ENCODE measurements around the gene CASTOR1.

Gene CASTOR1

DNA sequence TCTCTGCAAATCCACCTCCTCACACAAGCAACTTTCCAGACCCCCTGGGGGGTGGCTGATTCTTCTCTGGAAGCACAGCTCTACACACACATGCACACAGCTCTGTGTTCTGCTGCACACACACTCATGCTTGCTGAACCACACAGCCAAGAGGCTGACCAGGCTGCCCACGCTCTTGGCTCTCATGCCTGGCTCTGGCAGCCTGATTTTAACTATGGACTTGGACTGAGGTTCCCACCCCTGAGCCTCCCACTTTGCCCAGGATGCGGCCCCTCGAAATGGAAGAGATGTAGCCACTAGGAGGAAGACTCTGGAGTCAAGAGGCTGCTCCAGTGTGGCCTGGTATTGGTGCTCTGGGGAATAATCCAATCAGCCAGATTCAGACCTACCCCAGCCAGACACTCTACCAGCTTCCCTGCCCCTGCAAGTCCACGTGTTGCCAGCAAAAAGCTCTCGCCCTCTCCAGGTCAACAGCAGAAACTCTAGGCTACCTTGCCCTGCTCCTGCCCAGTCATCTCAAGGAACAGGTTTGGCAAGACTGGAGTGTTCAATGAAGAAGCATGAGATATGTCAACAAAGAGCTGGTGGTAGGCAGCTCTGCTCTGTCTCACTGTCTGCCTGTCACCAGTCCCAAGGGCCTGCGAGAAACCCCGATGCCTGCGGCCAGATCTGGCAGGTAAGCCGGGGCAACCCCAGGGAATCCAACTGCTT is 8.8 kb upstream of the CASTOR1 start:
- no peak for DNase-seq (ENCODE audit: low read depth)

DNA sequence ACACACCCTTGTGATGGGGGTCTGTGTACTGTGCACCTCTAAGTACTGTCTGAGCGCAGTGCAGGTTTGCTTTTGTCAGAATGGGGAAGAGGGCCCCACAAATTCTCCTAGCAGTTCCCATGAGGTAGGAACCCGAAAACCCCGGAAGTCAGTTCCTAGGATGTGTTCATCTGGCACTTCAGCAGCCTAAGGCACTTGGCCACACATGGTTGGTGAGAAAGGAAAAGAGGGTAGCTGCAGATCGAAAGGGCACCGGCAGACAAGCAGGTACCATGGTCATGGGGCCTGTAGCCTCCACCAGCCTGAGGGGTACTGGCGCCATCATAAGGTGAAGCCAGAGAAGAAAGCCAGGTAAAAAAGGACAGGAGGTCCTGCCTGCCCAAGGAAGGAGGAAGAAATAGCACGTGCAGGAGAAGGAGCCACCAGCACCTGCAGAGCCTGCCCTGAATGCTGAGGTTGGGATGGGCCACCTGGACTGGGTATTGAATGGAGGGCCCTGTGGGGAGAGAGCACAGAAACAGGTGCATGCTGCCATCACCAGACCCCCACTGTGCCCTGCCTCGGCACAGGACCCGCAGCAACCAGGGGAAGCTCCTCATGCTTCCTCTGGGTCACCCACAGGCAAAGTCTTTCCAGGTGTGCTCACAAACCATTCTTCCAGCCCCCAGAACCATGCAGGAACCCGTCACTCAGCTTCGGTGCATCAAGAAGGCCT is 8.1 kb upstream of the CASTOR1 start:
- no peak for DNase-seq (ENCODE audit: low read depth)

DNA sequence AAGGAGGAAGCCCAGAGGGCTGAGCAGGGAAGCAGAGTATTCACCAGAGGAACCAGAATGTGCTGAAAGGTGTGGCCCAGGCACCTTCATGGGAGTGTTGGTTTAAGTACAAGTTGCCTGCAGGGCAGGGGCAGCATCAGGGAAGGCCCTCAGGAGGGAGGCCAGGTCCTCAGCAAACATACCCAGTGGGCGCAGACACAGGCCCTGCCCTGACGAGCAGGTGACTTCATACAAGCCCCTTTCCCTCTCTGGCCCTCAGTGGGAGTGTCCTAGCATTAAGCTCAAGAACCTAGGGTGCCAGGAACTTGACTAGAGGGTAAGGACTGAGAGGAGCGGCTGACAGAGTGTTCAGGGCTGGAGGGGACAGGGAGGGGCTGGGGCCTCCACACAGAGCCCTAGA is 7.5 kb upstream of the CASTOR1 start:
- DNase-seq (ENCODE audit: low read depth): no peak

DNA sequence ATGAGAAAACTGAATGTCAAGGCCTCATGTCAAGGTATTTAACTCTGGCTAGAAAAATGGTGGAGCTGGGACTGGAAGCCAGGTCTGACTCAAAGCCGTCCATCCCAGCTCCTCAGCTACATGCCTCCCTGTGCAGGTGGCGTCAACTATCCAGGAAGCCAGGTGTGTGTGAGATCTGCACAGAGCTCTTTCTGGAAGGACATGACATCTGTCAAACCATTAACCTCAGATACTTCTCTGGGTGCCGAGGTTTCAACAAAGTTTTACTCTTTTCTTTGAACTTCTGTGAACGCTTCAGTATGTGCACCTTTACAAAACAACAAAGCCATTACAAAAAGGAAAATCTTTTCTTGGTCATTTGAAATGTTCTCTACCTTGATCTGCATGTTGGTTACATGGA is 7.0 kb upstream of the CASTOR1 start:
- no peak for DNase-seq (ENCODE audit: low read depth)

DNA sequence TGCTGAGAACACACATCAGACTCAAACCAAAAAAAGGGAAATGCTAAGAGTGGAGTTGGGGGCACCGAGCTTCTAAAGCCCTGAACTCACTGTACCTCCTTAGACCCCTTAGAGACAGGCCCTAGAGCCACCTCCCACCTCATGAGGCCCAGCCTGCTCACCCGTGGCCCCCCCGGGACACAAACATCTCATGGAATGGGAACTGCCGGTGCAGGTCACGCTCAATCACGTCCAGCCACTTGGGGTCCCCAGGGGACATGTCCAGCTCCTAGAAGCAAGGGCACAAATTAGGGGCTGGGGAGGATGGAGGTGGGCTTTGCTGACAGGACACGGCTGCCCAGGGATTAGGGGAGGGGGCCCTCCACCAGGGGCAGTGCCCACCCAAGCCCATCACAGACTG is 6.3 kb upstream of the CASTOR1 start:
- DNase-seq (ENCODE audit: low read depth): no peak

DNA sequence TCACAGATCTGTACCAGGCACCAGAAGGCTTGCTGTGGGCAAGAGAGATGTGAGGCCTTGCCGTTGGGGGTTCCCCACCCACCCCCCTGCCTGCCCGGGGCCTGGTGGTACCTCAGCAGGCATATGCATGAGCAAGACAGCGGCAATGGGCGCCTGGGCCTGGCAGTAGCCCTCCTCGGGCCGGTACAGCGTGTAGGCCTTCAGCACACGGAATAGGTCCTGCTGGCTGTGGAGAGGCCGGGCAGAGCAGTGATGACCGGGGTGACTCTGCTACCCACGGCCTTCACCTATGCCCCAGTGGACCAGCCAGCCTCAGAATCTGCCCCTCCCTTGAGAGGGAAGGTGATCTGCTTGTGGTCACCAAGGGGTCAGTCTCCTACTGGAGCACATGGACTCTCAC is 5.5 kb upstream of the CASTOR1 start:
- DNase-seq (ENCODE audit: low read depth): no peak

DNA sequence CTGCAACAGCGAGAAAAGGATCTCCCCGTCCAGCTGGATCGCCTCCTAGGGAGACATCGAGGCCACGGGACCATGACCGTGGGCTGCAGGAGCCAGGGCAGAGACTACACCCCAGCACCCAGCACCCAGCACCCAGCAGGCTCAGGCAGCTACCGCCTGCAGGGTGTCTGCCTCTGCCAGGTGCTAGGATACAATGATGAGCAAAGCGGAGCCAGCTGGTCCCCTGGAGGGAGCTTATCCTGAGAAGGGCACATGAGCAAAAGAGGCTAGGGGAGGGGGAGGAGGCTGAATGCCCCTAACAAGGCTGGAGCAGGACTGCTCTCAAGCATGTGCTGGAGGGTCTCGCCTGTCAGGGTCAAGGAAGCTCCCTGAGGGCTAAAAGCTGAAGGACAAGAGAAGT is 4.8 kb upstream of the CASTOR1 start:
- DNase-seq (ENCODE audit: low read depth): no peak

DNA sequence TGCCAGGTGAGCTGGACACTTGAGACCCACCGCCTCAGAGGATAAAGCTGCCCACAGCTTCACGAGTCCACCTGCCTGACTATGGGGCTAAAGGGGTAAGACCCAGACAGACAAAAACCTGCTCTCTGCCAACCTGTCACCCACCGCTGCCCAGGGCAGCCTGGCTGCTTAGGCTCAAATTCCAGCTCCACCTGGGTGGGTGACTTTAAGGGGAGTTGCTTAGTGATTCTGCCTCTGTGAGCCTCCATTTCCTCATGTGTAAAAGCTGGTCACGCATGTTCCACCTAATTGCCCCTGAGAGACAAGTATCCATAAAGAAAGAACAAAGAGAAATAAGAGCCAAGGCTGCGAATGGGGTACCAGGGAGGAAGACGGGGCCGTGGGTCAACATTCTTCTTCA is 3.7 kb upstream of the CASTOR1 start:
- DNase-seq (ENCODE audit: low read depth): no peak

DNA sequence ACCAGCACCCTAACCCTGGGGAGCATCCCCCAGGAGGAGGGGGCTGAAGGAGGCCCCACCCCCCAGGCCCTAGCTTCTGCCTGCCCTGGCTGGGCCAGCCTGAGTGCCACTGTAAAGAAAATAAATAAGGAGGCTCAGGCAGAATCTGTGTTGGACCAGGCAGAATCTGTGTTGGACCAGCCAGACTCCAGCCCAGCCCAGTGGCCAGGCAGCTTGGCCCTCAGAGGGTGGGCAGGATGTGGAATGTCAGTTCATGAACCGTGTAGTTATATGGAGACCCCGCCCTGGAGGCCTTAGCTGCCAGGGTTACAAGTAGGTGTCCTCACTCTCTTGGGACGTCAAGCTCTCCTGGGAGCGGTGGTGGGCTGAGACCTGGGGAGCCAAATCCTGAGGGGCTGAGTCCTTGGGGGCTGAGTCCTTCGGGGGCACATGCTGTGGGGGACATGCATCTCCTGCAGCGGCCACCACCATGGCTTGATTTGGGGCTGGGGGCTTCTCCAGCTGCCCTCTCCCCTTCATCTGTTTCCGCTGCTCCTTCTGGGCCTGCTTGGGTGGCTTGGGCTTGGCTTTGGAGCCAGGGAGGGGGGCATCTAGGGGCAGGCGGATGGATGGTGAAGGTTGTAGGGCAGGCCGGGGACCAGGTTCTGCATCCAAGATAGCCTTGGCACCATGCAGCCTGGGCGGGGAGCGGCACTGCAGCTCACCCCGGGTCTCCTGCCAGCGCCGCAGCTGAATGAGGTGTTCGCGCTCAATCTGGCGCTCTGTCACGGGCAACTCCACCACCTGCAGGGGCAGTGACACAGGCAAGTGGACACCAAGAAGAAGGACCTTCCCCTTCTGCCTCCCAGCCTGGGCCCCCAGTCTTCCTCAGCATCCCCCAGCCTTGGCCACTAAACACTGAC is 3.0 kb upstream of the CASTOR1 start:
- DNase-seq (ENCODE audit: low read depth): no peak

DNA sequence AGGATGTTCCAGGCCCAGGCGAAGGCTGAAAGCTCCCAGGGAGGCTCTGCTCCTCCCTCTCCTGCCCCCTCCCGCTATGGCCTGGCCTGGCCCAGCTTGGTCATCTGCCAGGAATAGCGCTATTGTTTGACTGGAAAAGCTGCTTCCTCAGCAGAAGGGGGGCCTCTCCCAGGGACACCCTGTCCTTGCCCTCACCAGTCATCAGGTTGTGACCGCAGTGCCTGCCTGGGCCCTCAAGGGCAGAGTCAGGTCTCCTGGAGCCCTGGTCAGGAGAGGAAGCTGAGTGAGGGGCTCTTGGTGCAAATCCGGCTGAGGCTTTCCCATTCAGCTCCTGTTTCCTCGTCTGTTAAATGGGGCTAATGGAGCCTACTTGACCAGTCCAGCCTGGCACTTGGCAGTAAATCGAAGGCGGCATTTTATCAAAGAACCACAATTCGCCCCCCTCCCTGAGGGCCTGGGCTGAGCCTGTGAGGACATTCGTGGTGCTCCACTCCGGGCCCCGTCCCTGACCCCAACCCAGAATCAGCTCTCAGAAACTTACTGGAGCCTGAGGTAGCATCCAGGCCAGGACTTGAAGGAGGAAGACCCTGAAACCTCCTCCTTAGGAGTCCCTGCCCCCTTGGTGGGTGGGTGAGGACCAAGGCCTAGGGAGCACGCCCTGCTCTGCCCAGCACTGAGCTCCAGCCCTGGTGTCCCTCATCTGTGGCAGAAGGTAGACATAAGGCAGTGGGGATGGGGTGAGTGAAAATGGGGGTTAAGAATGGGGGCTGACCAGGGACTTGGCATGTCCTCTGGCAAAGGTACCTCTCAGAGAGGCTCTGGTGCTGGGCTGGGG is 2.0 kb upstream of the CASTOR1 start:
- DNase-seq (ENCODE audit: low read depth): no peak

DNA sequence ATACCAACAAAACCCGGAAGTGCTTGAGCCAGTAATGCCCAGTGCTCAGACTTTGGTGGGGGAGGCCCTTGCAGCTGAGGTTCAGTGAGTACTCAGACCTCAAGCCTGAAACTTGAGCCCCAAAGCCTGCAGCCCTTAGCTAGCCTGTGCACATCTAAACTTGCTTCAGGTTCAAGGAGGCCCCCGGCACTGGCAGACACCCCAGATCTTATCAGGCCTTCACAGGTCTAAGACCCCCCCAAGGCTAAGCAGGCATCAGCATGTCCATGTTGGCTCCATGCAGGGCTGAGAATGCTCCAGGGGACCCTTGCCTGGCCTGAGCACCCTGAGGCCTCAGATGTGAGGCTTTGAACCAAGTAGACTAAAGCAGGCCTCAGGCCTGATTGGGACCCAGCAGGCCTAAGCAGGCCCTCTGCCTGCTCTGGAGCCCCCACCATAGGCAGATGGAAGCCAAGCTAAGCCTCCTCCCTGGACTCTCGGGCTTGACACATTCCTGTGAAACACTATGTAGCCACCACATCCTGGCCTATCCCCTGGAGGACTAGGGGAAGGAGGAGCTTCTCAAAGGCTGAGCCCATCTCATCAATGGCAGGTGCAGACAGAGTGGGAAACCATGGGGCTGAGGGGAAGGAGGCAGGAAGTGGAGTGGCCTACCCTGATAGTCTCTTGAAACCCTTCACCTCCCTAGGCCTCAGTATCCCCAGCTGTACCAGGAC is 1.2 kb upstream of the CASTOR1 start:
- no peak for DNase-seq (ENCODE audit: low read depth)

DNA sequence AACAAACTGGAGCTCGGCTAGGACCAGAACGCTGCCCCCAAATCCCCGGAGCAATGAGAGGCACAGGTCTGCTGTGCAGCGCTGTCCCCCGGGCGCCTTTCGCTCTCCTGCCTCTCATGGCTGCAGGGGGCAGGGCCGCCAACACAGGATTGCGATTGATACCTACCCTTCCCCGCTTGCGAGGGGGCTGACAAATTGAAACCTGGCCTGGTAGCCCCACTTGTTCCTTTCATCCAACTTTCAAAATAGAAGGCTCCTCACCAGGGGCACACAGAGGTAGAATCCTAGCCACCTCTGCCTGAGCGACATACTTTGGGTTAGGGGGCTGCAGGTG is 642 bp upstream of the CASTOR1 start:
- no peak for DNase-seq (ENCODE audit: low read depth)

DNA sequence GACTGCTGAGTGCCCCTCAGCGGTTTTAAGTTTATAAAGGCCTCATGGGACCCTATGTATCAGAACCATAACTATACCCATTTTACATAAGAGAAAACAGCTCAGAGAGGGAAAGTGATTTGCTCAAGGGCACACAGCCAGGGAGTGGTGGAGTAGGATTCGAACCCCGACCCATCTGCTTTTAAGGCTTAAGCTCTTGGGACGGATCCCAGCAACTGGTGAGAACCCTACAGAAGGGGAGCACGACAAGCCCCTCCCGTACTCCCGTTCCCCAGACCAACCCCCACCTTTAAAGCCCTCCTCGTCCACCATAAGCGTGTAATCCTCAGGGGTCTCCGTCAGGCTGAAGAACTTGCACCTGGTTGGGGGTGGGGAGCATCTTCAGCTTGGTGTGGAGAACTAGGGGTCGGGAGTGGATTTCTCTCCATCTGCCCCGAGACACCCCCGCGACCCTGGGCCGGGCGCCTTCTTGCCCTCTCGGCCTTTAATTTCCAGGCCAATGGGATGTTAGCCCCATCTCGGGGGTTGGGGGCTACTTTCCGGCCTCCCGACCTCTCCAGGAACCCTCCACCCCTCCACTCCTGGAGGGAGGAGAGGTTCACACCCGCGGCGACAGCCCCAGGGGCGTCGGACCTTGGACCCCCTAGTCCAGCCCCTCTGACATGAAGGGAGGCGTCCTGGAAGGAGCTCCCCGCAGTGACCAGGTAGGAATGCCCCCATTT is 725 bp downstream of the CASTOR1 start:
- no peak for DNase-seq (ENCODE audit: low read depth)

DNA sequence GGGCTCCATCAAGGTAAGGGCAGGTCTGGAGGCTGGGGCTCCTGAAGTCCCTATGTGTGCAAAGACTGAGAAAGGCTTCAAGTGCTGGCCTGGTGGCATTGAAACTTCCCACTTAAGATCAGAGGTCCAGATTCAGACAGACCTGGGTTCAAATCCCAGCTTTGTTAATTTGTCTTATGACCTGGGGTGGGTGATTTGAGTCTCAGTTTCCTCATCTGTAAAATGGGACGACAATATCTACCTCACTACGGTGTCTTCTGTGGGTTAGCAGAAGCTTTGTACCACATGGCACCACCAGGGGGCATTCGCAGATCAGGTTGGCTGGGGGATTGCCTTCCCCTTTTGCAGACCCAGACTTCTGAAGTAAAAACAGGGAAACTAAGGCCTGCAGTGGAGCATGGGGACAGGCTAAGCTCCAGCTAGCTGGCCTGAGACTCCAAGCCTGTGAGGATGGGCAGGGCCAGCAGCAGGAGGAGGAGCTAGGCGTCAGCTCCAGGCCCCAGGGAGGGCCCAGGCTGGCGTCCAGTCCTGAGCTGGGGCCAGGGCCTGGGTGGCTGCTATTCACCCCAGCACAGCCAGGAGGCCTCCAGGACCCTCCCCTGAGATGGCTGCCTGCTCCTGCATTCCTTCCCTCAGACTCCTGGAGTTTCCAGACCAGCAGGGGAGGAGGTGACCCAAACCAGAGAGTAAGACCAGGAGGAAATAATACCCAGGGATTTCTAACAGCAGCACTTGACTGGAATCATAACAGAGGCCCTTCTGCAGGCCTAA is 1.5 kb downstream of the CASTOR1 start:
- no peak for DNase-seq (ENCODE audit: low read depth)

DNA sequence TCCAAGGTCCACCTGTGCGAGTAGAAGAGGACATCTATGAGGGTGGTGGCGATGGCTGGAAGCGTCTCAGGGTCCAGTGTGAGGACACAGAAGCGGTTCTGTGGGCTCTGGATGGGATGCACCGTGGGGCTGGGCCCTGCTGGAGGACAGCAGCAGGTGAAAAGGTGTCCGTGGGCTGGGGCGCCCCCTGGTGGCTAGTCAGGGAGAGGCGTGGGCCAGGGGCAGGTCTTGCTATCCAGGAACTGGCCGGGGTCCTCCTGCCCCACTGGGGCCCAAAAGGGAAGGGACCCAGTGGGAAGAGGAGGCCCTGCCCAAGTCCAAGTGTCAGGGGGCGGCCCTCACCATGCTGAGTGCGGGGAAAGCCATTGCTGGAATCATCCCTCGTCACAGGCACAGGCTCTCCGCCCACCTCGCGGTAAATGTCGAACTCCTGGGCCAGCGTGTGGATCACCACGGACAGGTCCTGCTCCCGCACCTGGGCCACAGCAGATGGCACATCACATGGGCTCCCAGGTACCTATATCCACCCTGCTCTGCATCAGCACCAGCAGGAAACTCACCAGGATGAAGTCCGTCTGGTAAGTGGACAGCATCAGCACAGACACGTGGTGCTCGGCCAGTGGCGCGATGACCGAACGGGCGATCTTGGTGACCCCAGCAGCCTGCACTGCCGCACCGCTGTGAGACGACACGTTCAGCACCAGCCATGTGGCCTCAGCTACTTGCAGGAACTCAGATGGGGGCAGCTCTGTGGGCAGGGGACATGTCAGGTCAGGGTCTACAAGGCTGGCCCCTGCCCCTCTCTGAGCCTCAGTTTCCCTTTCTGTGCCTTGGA is 2.3 kb downstream of the CASTOR1 start:
- DNase-seq (ENCODE audit: low read depth): no peak

DNA sequence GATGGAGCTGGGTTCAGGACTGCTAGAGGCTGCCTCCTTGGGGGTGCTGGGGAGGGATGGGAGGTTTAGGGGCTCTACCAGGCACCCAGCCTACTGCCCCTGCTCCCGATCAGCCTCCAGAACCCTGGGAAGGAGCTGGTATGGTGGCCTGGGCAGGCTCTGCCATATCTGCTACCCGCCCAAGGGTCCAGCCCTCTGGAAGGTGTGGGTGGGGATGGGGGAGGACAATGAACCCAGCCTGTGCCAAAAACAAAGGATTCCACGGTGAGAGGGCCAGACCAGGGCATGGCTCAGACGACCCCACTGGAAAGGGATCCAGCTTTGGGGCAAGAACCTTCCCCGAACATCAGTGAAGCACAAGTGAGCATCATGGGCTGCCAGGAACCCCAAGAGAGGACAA is 3.0 kb downstream of the CASTOR1 start:
- no peak for DNase-seq (ENCODE audit: low read depth)

DNA sequence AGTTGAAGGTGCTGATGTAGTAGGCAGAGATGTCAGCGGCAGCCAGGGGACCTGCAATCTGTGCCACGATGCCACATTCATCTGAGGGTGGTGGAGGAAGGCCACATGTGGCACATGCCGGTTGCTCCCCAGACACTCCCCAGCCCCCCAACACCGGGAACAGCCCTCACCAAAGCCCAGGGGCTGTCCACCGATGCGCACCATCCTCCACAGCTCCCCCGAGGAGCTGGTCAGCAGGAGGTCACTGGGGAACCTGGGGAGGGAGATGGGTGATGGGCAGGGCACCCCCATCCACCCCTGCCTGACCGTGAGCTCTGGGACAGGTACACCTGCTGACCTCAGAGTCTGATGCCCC is 3.5 kb downstream of the CASTOR1 start:
- DNase-seq (ENCODE audit: low read depth): no peak

DNA sequence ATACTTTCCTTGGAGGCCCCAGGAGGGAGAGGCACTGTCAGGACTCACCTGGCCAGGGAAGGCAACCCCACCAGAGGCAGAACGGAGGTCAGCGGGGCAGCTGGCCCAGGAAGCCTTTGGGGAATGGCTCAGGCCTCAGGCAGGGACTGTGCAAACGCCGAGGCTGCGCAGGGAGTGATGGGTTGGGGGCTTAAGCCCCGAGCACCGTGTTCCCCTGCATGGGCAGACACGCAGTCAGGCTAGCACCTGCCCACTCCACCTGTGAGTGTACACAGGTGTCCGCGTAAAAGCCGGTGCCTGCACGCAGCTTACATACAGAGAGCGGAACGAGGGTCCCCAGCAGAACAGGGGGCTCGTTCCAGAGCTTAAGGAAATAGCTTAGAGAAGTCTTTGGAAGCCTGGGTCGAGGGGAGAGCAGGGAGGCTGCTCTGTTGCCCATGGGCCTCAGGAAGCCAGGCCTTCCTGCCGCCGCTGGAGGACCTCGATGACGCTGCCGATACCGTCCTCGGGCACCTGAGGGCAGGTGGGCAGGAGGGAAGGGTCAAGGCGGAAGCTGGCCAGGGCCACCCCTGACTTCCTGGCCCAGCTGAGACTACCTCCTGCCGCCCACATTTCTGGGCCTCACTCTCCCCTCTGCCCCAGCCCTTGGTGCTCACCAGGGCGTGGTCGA is 4.0 kb downstream of the CASTOR1 start:
- DNase-seq (ENCODE audit: low read depth): no peak

DNA sequence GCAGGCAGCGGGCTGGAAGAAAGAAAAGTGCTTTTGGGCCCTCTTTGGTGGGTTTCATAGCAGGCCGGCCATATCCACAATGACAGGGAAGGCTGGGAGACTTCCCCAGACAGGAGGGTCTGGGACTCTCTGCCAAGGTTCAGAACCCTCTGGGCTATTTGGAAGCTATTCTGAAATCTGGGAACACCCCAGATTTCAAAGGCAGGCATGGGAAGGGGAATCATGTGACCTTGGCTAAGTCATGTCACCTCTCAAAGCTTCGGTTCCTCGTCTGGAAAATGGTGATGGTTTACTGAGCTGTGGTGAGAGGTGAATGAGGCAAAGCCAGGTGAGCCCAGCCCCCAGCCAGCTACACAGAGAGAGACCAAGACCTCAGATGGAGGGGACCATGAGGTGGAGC is 4.6 kb downstream of the CASTOR1 start:
- no peak for DNase-seq (ENCODE audit: low read depth)

Measured in GM04503 (cell line).